Astrocyte of the spinal cord (primary cell): Measurements from ENCODE around the gene MYH6.

Experiments used
- DNase-seq: peaks from one replicate; pipeline ENCODE4 v3.0.0; 2011; ENCODE audit warnings: low read depth, low spot score
- H3K4me3 ChIP-seq: 2 replicates; pipeline ENCODE4 v1.5.1; 2011; ENCODE audit warnings: low read depth, mild to moderate bottlenecking, low read length, moderate library complexity
- in situ Hi-C: cut with HindIII; loops from 2 replicates; pipeline ENCODE4 v1.10.0; 2017; ENCODE audit warnings: low sequenced_read_pairs
- TF ChIP-seq, protein P1 (sequence below): IDR thresholded peaks from 2 replicates; pipeline ENCODE4 v1.5.1; 2012; ENCODE audit warnings: low read depth, mild to moderate bottlenecking, low read length, inconsistent platforms

Gene MYH6

DNA sequence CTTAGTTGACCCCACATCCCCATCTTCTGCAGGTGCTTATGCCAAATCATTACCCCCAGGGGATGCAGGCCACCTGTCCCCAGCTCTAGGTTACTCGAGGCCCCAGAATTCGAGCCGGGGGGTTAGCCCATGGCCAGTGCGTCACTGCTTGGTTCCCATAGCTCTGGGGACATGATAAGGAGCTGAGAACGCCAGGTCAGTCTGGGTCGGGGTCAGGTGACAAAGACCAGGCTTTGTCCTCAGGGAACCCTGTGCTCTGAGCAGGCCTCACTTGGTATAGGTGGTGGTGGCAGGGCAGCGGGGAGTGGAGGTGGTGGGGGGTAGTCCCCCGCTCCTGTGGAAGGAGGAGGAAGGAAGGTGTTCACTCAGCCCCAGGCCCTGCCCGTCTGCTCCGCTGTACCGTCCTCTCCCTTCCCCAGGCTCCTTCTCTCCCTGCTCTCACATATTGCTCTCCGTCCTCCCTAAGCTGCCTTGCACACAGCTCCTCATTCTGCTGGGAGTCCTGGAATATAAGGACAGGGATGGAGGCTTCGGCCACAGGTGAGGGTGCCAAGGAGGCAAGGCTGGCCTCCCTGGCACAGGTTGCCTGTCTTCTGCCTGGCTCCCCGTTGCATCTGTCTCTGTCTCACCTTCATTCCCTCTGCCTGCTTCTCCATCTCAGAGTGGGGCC is 2.0 kb upstream of the MYH6 start:
- DNase-seq: no peak
- no peak overlapping the region for H3K4me3 ChIP-seq
- TF ChIP-seq, protein P1, sequence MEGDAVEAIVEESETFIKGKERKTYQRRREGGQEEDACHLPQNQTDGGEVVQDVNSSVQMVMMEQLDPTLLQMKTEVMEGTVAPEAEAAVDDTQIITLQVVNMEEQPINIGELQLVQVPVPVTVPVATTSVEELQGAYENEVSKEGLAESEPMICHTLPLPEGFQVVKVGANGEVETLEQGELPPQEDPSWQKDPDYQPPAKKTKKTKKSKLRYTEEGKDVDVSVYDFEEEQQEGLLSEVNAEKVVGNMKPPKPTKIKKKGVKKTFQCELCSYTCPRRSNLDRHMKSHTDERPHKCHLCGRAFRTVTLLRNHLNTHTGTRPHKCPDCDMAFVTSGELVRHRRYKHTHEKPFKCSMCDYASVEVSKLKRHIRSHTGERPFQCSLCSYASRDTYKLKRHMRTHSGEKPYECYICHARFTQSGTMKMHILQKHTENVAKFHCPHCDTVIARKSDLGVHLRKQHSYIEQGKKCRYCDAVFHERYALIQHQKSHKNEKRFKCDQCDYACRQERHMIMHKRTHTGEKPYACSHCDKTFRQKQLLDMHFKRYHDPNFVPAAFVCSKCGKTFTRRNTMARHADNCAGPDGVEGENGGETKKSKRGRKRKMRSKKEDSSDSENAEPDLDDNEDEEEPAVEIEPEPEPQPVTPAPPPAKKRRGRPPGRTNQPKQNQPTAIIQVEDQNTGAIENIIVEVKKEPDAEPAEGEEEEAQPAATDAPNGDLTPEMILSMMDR: no peak
- in situ Hi-C loops: no loop called here

DNA sequence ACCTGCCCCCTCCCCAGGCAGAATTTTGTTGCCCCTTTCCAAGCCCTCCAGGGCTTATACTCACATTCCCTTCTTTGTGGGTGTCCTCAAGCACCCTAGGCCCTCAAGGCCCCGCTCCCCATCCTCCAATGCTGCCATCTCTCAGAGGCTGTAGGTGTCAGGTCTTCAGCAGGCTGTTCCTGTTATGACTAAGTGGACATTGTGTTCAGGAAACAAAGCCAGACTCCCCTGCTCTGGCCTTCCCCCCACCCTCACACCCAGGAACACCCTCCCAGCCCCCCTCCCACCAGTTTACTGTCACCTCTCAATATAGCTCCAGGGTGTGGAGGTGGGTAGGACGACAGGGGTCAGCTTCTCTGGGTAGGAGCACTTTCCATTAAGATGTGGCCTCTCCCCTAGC is 1.4 kb upstream of the MYH6 start:
- in situ Hi-C loops: no loop called here
- no peak overlapping the region for H3K4me3 ChIP-seq
- TF ChIP-seq, protein P1: no peak
- DNase-seq: no peak

DNA sequence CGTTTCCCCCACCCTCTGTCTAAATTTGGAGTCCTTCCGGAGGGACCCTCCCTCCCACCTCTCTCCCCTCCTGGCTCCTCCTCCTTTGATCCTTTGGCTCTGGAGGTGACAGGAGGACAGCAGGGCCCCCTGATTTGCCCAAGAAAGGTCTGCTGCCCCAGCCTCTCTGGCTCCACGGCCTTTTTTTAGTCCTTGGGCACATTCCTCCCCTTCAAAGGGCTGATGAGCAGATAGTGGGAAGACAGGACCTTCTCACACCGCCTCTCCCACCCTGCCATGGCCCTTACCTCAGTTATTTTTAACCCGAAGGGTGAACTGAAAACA is 196 bp upstream of the MYH6 start:
- no peak for DNase-seq
- H3K4me3 ChIP-seq: no peak overlapping the region
- TF ChIP-seq, protein P1: no peak
- in situ Hi-C loops: no loop called here

DNA sequence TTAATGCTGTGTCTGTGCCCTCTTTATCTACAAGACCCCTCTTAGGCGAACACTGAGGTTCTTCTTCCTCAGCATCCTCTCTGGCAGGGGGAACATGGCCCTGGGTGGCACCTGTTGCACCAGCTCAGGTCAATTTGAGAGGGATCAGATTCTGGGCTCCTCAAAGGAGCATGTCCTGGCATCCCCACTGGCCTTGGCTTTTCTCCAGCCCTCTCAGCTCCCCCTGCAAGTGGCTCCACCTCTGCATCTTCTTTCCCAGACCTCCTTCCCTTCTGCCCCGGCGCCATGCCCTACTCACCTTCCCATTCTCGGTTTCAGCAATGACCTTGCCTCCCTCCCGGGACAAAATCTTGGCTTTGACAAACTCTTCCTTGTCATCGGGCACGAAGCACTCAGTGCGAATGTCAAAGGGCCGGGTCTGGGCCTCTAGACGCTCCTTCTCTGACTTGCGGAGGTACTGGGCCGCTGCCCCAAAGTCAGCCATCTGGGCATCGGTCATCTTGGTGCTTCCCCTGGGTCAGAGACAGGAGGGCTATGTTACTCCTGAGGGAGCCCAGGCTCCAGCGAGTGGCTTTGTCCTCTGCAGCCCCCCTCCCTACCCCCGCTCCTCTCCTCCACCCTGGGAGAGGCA is 1.2 kb downstream of the MYH6 start:
- H3K4me3 ChIP-seq: no peak overlapping the region
- no peak for DNase-seq
- in situ Hi-C loops: no loop called here
- TF ChIP-seq, protein P1: no peak

DNA sequence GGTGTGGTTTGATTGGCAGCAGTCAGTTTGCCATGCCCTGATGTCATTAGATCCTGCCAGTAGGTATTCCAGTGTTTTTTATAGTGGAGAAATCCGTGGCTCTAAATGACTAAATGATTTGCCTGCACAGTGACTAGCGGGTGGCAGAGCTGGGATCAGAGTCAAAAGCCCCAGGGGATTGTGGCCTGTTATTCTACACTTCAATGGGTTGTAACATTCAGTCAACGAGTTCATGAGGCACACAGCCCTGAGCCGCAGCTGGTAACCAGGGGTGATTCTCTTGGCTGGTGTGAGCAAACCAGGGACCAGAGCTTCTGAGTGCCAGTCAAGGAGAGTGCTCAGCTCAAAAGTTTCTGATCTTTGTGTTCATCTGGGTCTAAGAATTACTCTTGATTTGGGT is 1.8 kb downstream of the MYH6 start:
- no peak overlapping the region for H3K4me3 ChIP-seq
- TF ChIP-seq, protein P1: no peak
- in situ Hi-C loops: no loop called here
- no peak for DNase-seq

DNA sequence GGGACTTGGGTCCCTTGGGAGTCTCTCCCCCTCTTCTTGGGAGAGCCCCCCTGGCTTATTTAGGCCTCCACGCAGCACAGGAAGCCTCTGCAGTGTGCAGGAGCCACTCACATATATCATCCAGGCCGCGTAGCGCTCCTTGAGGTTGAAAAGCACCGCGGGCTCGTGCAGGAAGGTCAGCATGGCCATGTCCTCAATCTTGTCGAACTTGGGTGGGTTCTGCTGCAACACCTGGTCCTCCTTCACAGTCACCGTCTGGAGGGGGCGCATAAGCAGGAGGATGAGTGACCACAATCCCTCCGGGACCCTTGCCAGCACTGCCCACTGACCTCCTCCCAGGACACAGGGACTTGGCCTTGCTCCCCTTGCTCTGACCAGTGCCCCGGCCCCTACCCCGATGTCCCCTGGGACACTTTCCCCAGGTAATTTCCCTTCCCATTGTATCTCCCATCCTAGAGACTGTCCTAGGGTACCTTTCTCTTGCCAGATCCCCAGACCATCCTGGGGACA is 2.5 kb downstream of the MYH6 start:
- TF ChIP-seq, protein P1: no peak
- no peak overlapping the region for H3K4me3 ChIP-seq
- in situ Hi-C loops: no loop called here
- DNase-seq: no peak
